ENCODE results near the gene PABPC1L.

Gene PABPC1L

DNA sequence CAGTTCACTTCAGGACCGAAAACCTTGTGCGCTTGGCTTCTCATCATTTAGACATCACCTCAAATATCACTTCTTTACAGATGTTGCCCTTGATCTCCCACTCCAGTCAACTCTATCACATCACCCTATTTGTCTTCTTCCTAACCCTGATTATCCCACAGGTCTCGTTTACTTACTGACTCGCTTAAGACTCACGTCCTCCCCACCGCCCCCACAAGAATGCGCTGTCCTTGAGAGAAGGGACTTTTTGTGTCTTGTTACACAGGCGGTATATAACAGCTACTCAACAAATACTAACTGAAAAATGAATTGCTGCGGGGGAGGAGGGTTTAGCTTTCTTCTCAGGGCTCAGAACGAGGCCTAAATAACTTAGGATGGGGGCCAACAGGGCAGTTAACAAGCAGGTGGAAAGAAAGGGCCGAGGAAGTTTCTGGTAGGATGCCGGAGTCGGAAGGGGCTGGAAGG, 49.8 kb downstream of the PABPC1L start:
- H3K4me2 ChIP-seq (ENCODE audit: low read length) = peak overlapping the region; percentile 88
- H3K4me3 ChIP-seq (ENCODE audit: low read depth, low read length) = peak overlapping the region; percentile 69
- H2AFZ ChIP-seq = peak overlapping the region; percentile 84
- H3K9me3 ChIP-seq (ENCODE audit: control insufficient read depth, low read length) = no peaks in the 10 kb centered on the region
- H3K36me3 ChIP-seq (ENCODE audit: control insufficient read depth, insufficient read depth, low read length) = no peaks in the 10 kb centered on the region
- peaks cover 8% of the 10 kb centered on the region for H3K4me1 ChIP-seq
- peak overlapping the region; percentile 30 for H3K27ac ChIP-seq
- H3K79me2 ChIP-seq = no peaks in the 10 kb centered on the region
- H3K27me3 ChIP-seq (ENCODE audit: control insufficient read depth, insufficient read depth, low read length) = no peaks in the 10 kb centered on the region
- H3K9ac ChIP-seq = no peak overlapping the region
- TF ChIP-seq, protein P1, sequence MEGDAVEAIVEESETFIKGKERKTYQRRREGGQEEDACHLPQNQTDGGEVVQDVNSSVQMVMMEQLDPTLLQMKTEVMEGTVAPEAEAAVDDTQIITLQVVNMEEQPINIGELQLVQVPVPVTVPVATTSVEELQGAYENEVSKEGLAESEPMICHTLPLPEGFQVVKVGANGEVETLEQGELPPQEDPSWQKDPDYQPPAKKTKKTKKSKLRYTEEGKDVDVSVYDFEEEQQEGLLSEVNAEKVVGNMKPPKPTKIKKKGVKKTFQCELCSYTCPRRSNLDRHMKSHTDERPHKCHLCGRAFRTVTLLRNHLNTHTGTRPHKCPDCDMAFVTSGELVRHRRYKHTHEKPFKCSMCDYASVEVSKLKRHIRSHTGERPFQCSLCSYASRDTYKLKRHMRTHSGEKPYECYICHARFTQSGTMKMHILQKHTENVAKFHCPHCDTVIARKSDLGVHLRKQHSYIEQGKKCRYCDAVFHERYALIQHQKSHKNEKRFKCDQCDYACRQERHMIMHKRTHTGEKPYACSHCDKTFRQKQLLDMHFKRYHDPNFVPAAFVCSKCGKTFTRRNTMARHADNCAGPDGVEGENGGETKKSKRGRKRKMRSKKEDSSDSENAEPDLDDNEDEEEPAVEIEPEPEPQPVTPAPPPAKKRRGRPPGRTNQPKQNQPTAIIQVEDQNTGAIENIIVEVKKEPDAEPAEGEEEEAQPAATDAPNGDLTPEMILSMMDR (IDR thresholded peaks at IDR 0.05) = no peak

DNA sequence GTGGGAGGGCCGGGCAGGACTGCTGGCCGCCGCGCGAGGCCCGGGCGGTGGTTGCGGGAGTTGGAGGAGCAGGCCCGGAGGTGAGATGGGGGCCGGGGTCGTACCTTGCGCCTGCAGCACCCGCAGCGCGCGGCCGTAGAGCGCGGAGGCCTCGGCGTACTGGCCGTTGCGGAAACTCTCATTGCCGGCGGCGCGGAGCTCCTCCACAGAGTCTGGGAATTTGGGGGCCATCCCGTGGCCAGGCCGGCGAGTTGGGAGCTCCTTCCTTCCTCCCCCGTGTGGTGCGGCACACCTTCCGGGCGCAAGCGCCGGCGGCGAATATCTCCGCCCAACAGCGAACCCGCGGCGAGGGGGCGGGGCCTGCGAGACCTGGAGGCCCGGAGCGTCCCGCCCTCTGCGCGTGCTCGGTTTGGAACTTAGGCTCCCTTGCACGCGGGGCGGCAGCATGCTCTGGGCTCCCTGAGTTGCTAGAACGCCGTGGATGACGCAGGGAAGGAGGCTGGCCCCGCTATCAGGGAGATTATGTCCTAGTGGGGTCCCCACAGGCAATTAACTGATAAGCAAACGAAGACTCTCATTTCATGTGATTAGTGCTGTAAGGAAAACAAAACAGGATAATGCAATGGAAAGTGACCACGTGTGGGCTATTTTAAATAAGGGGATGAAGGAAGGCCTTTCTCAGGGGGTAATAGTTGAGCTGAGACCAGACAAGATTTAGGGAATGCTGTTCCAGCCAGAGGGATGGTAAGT, 50.4 kb downstream of the PABPC1L start, which contains the start of gene TOMM34:
Gene TOMM34, minus strand, starts transcription at position 295 of the 750 bp plus-strand sequence. Its CDS starts 64 bp downstream, at position 231.
- Histone ChIP-seq H3K9ac (no peak within 1 kb of the TSS), H3K4me3 (ENCODE audit: low read depth, low read length) (peak within 1 kb of the TSS; percentile 69), H3K4me2 (ENCODE audit: low read length) (peak within 1 kb of the TSS; percentile 88), H3K9me3 (ENCODE audit: control insufficient read depth, low read length) (no peaks in the 10 kb centered on the region), H3K4me1 (peaks cover 8% of the 10 kb centered on the region), H3K79me2 (no peaks in the 10 kb centered on the region), H3K27ac (peak within 1 kb of the TSS; percentile 40), H2AFZ (peak within 1 kb of the TSS; percentile 84), H3K36me3 (ENCODE audit: control insufficient read depth, insufficient read depth, low read length) (no peaks in the 10 kb centered on the region), H3K27me3 (ENCODE audit: control insufficient read depth, insufficient read depth, low read length) (no peaks in the 10 kb centered on the region)
- TF ChIP-seq, protein P1 (IDR thresholded peaks at IDR 0.05) = no peak

DNA sequence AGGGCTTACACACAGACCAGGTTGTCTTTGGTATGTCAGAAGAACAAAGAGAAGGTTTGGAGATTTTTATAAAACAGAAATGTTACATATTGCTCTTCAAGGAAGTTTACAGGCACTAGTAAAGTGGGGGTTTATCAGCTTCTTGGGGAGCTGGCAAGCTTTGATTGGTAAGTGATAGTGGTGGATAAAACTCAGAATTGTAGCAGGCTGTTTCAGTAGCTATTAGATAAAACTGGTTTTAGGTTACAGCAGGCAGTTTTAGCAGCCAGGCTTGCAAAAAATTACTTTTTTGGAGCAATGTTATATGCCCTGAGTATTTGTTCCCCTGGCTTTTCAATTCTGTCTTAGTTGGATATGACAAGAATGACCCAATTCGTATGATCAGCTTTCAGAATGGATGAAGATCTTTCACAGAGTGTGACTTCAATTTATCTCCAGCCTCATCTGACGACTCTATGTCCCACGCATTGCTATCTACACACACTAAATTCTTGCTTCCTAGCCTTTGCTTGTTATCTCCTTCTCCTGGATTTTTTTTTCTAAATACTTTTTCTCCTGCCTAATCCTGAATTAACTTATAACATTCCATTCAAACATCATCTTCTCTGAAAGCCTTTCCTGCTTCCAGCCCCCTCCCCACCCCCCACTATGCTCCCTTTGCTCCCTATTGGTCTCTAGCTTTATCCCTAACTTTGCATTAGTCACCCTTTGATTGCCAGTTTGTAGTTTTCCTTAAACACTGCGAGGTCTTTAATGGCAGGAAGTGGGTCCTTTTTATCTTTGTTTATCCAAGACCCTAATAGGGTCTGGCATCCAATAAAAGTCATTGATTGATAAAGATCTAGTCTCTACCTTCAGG, 51.4 kb downstream of the PABPC1L start:
- no peaks in the 10 kb centered on the region for H3K9me3 ChIP-seq (ENCODE audit: control insufficient read depth, low read length)
- H3K79me2 ChIP-seq = no peaks in the 10 kb centered on the region
- TF ChIP-seq, protein P1 (IDR thresholded peaks at IDR 0.05) = no peak
- no peaks in the 10 kb centered on the region for H3K36me3 ChIP-seq (ENCODE audit: control insufficient read depth, insufficient read depth, low read length)
- no peaks in the 10 kb centered on the region for H3K27me3 ChIP-seq (ENCODE audit: control insufficient read depth, insufficient read depth, low read length)
- peaks cover 12% of the 10 kb centered on the region for H3K4me1 ChIP-seq
- H3K9ac ChIP-seq = no peak overlapping the region
- no peak overlapping the region for H3K27ac ChIP-seq
- H3K4me3 ChIP-seq (ENCODE audit: low read depth, low read length) = peak overlapping the region; percentile 69
- peak overlapping the region; percentile 84 for H2AFZ ChIP-seq
- H3K4me2 ChIP-seq (ENCODE audit: low read length) = peak overlapping the region; percentile 4

DNA sequence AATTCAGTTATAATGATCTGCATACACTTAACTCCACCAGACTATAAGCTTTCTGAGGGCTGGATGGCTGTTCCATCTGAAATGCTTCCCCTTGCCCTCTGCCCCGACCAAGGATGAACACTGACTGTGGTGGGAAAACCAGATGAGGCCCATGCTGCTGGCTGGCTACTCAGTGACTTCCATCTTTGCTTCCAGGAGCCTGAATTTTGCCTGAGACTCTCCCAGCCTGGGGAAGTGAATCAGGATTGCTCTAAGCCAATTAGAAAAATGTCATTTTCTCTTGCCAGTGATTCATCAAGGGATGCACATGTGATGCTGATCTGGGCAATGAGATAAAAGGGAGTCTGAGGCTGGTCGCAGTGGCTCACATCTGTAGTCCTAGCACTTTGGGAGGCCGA, 52.0 kb downstream of the PABPC1L start:
- Histone ChIP-seq H3K27ac (no peak overlapping the region), H3K9ac (no peak overlapping the region), H2AFZ (no peak overlapping the region), H3K36me3 (ENCODE audit: control insufficient read depth, insufficient read depth, low read length) (no peaks in the 10 kb centered on the region), H3K4me2 (ENCODE audit: low read length) (no peak overlapping the region), H3K9me3 (ENCODE audit: control insufficient read depth, low read length) (no peaks in the 10 kb centered on the region), H3K4me1 (peaks cover 12% of the 10 kb centered on the region), H3K27me3 (ENCODE audit: control insufficient read depth, insufficient read depth, low read length) (no peaks in the 10 kb centered on the region), H3K4me3 (ENCODE audit: low read depth, low read length) (no peak overlapping the region), H3K79me2 (no peaks in the 10 kb centered on the region)
- TF ChIP-seq, protein P1 (IDR thresholded peaks at IDR 0.05) = no peak
